IMR-90 (cell line): ENCODE results near the gene SLTM. TPM values are rescaled to one million over a fixed set of nuclear protein-coding genes. Genes with fewer than 3 reads are reported as not detected.

Source experiments
- ATAC-seq: fragments of 200-7000 bp; cut with Tn5 transposase; 2 replicates; pipeline ENCODE4 v1.9.1; 2020; ENCODE audit warnings: low read depth, mild to moderate bottlenecking, moderate library complexity
- BruUV-seq: library from RNA; stranded (reverse); fragments of 400-500 nt; replicated peaks from 2 replicates; lab custom pipeline; 2021; lab: Mats Ljungman, UMichigan
- CTCF ChIA-PET: fragments of 300-600 bp; formaldehyde crosslinking; extraction: SDS; loops from one replicate; lab custom pipeline; 2021; ENCODE audit warnings: antibody characterized with exemption; lab: Yijun Ruan, JAX
- POLR2A ChIA-PET: fragments of 300-600 bp; sonication (Branson Sonifier 250); formaldehyde crosslinking; loops from one replicate; lab custom pipeline; 2022; ENCODE audit warnings: antibody characterized with exemption; ENCODE audit not compliant: unreplicated experiment; lab: Charles Lee
- DNase-seq: peaks from one replicate; pipeline ENCODE4 v3.0.0; 2013
- H2AFZ ChIP-seq: replicated peaks from 2 replicates; pipeline ENCODE3; 2013; ENCODE audit warnings: low read length, mild to moderate bottlenecking; ENCODE audit not compliant: poor library complexity
- H2AK5ac ChIP-seq: 2 replicates; pipeline ENCODE4 v1.6.1; 2013; ENCODE audit warnings: low read depth, low read length, inconsistent platforms
- H2AK9ac ChIP-seq: replicated peaks from 2 replicates; pipeline ENCODE3; 2013; ENCODE audit warnings: mild to moderate bottlenecking, low read depth, low read length, moderate library complexity; ENCODE audit not compliant: poor library complexity
- H2BK120ac ChIP-seq: 2 replicates; pipeline ENCODE4 v1.6.1; 2013; ENCODE audit warnings: low read depth, low read length, inconsistent platforms
- H2BK15ac ChIP-seq: 3 replicates; pipeline ENCODE4 v1.6.1; 2013; ENCODE audit warnings: low read depth, low read length, inconsistent platforms
- H2BK20ac ChIP-seq: 2 replicates; pipeline ENCODE4 v1.6.1; 2013; ENCODE audit warnings: low read depth, mild to moderate bottlenecking, inconsistent platforms, low read length, moderate library complexity
- H2BK5ac ChIP-seq: 2 replicates; pipeline ENCODE4 v1.6.1; 2013; ENCODE audit warnings: mild to moderate bottlenecking, low read depth, low read length, inconsistent platforms; ENCODE audit not compliant: poor library complexity, severe bottlenecking
- H3K14ac ChIP-seq: replicated peaks from 2 replicates; pipeline ENCODE4 v1.6.1; 2013; ENCODE audit warnings: low read depth, low read length, inconsistent platforms
- H3K18ac ChIP-seq: 2 replicates; pipeline ENCODE4 v1.6.1; 2013; ENCODE audit warnings: low read depth, low read length, control low read depth
- H3K23ac ChIP-seq: 2 replicates; pipeline ENCODE4 v1.6.1; 2013; ENCODE audit warnings: low read depth, low read length, inconsistent platforms
- H3K27ac ChIP-seq: 2 replicates; pipeline ENCODE4 v1.5.1; 2013; ENCODE audit warnings: mild to moderate bottlenecking, control low read depth, low read length; ENCODE audit not compliant: insufficient read depth
- H3K27me3 ChIP-seq: 2 replicates; pipeline ENCODE4 v1.6.1; 2013; ENCODE audit warnings: low read length; ENCODE audit not compliant: control insufficient read depth, insufficient read depth
- H3K36me3 ChIP-seq: 2 replicates; pipeline ENCODE4 v1.6.1; 2013; ENCODE audit warnings: low read length, mixed read lengths; ENCODE audit not compliant: control insufficient read depth, insufficient read depth
- H3K4ac ChIP-seq: 2 replicates; pipeline ENCODE4 v1.6.1; 2013; ENCODE audit warnings: low read depth, low read length, inconsistent platforms
- H3K4me1 ChIP-seq: 2 replicates; pipeline ENCODE4 v1.6.1; 2013; ENCODE audit warnings: low read length, mixed read lengths; ENCODE audit not compliant: control insufficient read depth, insufficient read depth
- H3K4me2 ChIP-seq: 2 replicates; pipeline ENCODE4 v1.6.1; 2013; ENCODE audit warnings: low read depth, mild to moderate bottlenecking, control low read depth, low read length, moderate library complexity
- H3K4me3 ChIP-seq: 2 replicates; pipeline ENCODE4 v1.5.1; 2013; ENCODE audit warnings: low read depth, mild to moderate bottlenecking, control low read depth, low read length, moderate library complexity; ENCODE audit not compliant: insufficient read depth
- H3K56ac ChIP-seq: 2 replicates; pipeline ENCODE4 v1.6.1; 2013; ENCODE audit warnings: low read length, inconsistent platforms; ENCODE audit not compliant: insufficient read depth; ENCODE audit errors: extremely low read depth
- H3K79me1 ChIP-seq, 2 experiments: 2 replicates each; pipeline ENCODE4 v1.6.1; 2013; ENCODE audit warnings: low read length in 2 of 2, inconsistent platforms in 1 of 2, low read depth in 1 of 2
- H3K9ac ChIP-seq: 2 replicates; pipeline ENCODE4 v1.6.1; 2013; ENCODE audit warnings: low read depth, low read length, control low read depth
- H3K9me1 ChIP-seq: 2 replicates; pipeline ENCODE4 v1.6.1; 2013; ENCODE audit warnings: low read length, inconsistent platforms; ENCODE audit not compliant: insufficient read depth
- H3K9me3 ChIP-seq: 2 replicates; pipeline ENCODE4 v1.6.1; 2013; ENCODE audit warnings: low read length; ENCODE audit not compliant: control insufficient read depth, insufficient read depth
- H4K20me1 ChIP-seq: 2 replicates; pipeline ENCODE4 v1.6.1; 2013; ENCODE audit warnings: low read length, inconsistent platforms; ENCODE audit not compliant: insufficient read depth
- H4K5ac ChIP-seq: 2 replicates; pipeline ENCODE4 v1.6.1; 2013; ENCODE audit warnings: mild to moderate bottlenecking, low read depth, low read length, control low read depth
- H4K8ac ChIP-seq, 2 experiments: 2 replicates each; pipeline ENCODE4 v1.6.1; 2013; ENCODE audit warnings: low read depth in 2 of 2, low read length in 2 of 2, control low read depth in 1 of 2, inconsistent platforms in 1 of 2
- H4K91ac ChIP-seq: 2 replicates; pipeline ENCODE4 v1.6.1; 2013; ENCODE audit warnings: low read depth, low read length, inconsistent platforms; ENCODE audit not compliant: insufficient read depth
- CTCF ChIP-seq: conservative IDR thresholded peaks from 2 replicates; pipeline ENCODE4 v1.5.1; 2012; ENCODE audit warnings: mild to moderate bottlenecking, low read depth, low read length, improper control_type of control experiment
- POLR2A ChIP-seq: IDR thresholded peaks from 2 replicates; pipeline ENCODE4 v1.6.1; 2012; ENCODE audit warnings: mild to moderate bottlenecking, low read depth, low read length
- SMC3 ChIP-seq: fragments of 150-350 bp; IDR thresholded peaks from 2 replicates; pipeline ENCODE4 v1.6.1; 2016; ENCODE audit warnings: low read depth, mild to moderate bottlenecking, antibody characterized with exemption, low read length, moderate library complexity
- WGBS, 2 experiments: methylation state at CpG; one replicate each; pipeline versions ENCODE4 v1.1.5 to v1.1.7; 2013; ENCODE audit warnings: missing lambda C conversion rate in 2 of 2; ENCODE audit not compliant: insufficient read length in 1 of 2; ENCODE audit errors: extremely low coverage in 2 of 2; 5-methylcytosine and 5-hydroxymethylcytosine counted together
- dilution Hi-C: fragments of 300-500 bp; cut with HindIII; formaldehyde crosslinking; loops from one replicate; pipeline ENCODE4 v1.14.3; 2018; ENCODE audit warnings: low sequenced_read_pairs; ENCODE audit not compliant: unreplicated experiment
- in situ Hi-C: fragments of 300-500 bp; cut with MboI; formaldehyde crosslinking; loops from 3 replicates; pipeline ENCODE4 v1.14.3; 2019; ENCODE audit warnings: low sequenced_read_pairs, inconsistent platforms, mixed read lengths
- intact Hi-C: fragments of 100-400 bp; cut with micrococcal nuclease; formaldehyde crosslinking; loops from 2 replicates; pipeline ENCODE4 v1.10.0; 2022
- polyA plus RNA-seq, 3 experiments: library from polyadenylated mRNA; depleted of rRNA; stranded (reverse); fragments of >200 nt; gene quantifications; 2 replicates each; pipeline ENCODE4 v1.2.3, GENCODE V29; 2012; ENCODE audit warnings: low replicate concordance in 1 of 3
- total RNA-seq: library from RNA; depleted of rRNA; stranded (reverse); fragments of >200 nt; gene quantifications from 2 replicates; pipeline ENCODE4 v1.2.3, GENCODE V29; 2012

SLTM gene
- total and polyA plus RNA-seq, 2 of the 4 experiments (the other 2 are of a cell fraction), result 36.0 to 57.6 TPM

GRCh38 chr15:58967479-58967878, 34.0 kb upstream of the SLTM start:
- H3K9me3 ChIP-seq, result no peaks in the 10 kb centered on the region
- H3K18ac ChIP-seq, result no peak overlapping the region
- no peaks in the 10 kb centered on the region for H3K79me1 ChIP-seq
- H3K27me3 ChIP-seq, result no peaks in the 10 kb centered on the region
- dilution Hi-C loops, result no loop called here
- DNase-seq (no peak), ATAC-seq (no peak)
- POLR2A ChIA-PET, result no interaction called here
- no peak overlapping the region for H3K4me2 ChIP-seq
- H3K4me3 ChIP-seq, result no peak overlapping the region
- no peak overlapping the region for H3K23ac ChIP-seq
- no peaks in the 10 kb centered on the region; the same call in 1 of the 2 replicates for H3K9me1 ChIP-seq
- no peaks in the 10 kb centered on the region for H3K36me3 ChIP-seq
- BruUV-seq, result no TSS peak
- no peak overlapping the region for H2AK9ac ChIP-seq
- TF ChIP-seq CTCF (no peak), POLR2A (no peak), SMC3 (no peak)
- H3K27ac ChIP-seq, result no peak overlapping the region
- H4K8ac ChIP-seq, result no peak overlapping the region
- H3K56ac ChIP-seq, result no peak overlapping the region
- no peak overlapping the region for H2BK120ac ChIP-seq
- H2AK5ac ChIP-seq, result no peak overlapping the region
- H3K14ac ChIP-seq, result no peak overlapping the region
- H4K91ac ChIP-seq, result no peak overlapping the region
- intact Hi-C loops, result no loop called here
- no peak overlapping the region for H2BK15ac ChIP-seq
- CTCF ChIA-PET, result interaction anchor here (0.5 to 1.1 kb wide), 2 partner anchors 15 to 436 kb away, joined by 3 to 4 read pairs; no protein-coding TSS in a partner anchor
- no peaks in the 10 kb centered on the region for H4K20me1 ChIP-seq
- H3K4ac ChIP-seq, result no peak overlapping the region
- no peak overlapping the region for H3K9ac ChIP-seq
- in situ Hi-C loops, result no loop called here
- H2BK20ac ChIP-seq, result no peak overlapping the region
- no peaks in the 10 kb centered on the region; the same call in 1 of the 2 replicates for H3K4me1 ChIP-seq
- WGBS, 2 experiments, result no CpG with 5 or more reads among the region's 2 CpGs
- no peak overlapping the region for H2AFZ ChIP-seq
- H2BK5ac ChIP-seq, result no peak overlapping the region
- no peak overlapping the region for H4K5ac ChIP-seq
